ENCODE measurements around the gene BRI3.
"Not testable (repeated sequence)": the region's sequence is repeated elsewhere in the genome, so short reads cannot be mapped to it uniquely, and the experiment has no call there.

The BRI3 gene

DNA sequence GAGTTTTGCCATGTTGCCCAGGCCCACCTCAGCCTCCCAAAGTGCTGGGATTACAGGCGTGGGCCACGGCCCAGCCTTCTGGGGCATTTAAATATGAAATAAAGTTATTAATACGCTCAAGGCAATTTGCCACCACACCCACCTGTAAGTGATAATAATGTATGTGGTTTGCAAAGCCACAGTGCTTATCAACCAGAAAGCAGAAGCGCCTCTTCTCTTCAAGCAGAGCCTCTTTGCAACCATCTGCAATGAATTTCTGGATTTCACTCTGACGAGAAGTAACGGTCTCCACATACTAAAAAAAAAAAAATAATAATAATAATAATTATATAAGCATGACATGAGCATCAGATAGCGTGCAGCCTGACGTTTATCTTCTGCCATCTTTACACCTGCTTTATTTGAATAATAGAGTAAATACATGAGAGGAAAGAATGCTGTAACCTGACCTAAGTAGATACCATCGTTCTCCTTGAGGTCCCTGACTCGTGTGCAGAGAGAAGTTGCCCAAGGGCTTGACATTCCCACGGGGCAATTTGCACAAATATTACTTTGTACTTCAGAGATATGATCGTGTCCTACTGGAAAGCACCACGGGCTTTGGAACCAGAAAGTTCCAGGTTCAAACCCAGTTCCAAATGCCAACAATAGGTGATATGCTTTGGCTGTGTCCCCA, 34.0 kb downstream of the BRI3 start:
- DNase-seq (ENCODE audit: low read depth): no peak

DNA sequence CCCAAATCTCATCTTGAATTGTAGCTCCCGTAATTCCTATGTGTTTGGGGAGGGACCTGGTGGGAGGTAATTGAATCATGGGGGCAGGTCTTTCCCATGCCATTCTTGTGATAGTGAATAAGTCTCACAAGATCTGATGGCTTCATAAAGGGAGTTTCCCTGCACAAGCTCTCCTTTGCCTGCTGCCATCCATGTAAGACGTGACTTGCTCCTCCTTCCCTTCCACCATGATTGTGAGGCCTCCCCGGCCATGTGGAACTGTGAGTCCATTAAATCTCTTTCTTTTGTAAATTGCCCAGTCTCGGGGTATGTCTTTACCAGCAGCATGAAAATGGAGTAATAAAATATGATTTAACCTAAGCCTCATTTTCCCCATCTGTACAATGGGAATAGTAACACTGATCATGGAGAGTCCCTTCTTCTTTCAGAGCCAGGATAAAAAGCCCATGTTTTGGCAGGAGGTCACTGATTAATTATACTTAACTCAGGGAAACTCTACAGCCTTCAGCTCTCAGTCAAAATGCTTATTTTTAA, 34.6 kb downstream of the BRI3 start:
- DNase-seq (ENCODE audit: low read depth): not testable (repeated sequence)

DNA sequence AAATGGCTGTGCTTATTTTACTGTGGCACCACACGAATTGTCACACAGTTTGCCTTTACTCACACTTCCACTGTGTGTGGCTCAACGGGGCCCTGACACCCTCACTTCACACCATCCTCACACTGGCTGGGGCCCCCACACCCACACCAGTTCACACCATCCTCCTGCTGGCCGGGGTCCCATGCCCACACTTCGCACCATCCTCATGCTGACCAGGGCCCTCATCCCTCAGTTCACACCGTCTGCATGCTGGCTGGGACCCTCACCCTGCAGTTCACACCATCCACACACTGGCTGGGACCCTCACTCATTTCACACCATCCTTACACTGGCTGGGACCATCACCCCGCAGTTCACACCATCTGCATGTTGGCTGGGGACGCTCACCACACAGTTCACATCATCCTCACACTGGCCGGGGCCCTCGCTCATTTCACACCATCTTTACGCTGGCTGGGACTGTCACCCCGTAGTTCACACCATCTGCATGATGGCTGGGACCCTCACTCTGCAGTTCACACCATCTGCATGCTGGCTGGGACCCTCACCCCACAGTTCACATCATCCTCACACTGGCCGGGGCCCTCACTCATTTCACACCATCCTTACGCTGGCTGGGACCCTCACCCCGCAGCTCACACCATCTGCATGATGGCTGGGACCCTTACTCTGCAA, 36.0 kb downstream of the BRI3 start:
- no peak for DNase-seq (ENCODE audit: low read depth)

DNA sequence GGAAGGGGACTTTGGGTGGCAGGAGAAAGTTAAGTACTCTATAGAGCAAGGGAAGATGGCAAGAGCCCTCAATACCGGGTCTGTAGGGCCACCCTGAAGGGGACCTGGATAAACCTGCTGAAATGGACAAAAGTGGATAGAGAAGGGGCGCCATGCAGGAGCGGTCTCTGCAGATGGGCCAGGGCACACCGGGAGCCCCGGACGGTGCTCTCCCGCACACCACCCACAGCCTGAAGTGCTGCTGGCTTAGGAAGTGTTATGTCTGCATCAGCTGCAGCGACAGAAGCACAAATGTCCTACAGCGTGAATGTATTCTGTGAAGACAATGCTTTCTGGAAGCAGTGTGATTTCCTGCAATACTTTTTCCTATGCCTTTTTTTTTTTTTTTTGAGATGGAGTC, 37.7 kb downstream of the BRI3 start:
- DNase-seq (ENCODE audit: low read depth): no peak

DNA sequence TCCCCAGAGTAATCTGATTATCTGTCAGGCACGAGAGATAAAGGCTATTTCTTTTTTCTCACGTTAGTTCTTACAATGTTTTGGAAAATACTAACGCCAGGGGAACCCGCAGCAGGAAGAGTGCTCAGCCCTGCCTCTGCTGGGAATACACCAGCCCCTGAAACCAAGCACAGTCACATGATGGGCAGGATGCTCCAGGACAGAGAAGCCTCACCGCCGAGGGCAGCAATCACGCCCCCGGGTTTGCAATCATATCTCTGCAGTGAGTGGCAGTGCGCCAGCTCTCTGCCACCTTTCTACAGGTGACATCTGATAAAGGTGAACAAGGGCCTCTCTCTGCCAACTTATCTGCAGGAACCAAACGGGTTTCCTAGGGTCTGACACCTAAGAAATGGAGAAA, 39.8 kb downstream of the BRI3 start:
- no peak for DNase-seq (ENCODE audit: low read depth)

DNA sequence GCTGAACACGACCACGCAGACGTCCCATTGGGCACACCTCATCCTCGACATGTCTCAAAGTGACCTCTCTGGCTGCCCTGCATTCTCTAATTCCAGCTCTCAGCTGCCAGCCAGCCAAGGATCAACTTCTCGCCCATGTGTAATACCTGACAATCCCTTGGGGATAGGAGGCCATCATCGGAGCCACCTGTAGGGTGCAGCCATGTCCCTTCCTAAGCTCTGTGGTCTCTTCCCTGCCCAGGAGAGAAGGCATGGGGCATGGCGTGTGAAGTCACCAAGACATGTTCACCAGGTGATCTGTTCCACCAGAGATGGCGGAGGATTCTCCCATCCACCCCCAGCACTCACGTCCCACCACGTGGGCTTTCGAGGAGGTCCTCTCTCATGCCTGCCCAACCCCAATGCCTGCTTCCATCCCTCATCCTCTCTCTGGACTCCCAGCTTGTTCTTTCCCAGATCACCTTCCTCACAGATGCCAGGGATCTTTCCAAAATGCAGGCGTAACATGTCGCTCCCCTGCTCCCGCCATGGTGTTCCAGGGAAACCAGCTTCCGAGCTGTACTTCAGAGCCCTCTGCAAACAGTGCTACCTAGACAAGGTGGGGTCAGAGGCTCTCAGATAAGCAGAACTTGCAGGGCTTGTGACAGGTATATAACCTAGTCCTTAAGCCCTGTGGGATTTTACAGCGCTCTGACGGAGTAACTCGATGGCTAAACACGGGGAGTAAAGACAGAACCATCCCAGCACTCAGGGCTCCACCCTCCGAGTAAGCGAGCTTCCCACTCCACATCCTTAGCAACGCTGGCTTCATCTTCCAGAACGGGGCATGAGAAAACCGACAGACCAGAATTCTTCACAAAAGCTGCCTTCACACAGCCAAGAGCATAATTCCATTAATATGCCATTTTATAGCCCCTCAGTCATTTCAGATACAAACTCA, 41.1 kb downstream of the BRI3 start:
- no peak for DNase-seq (ENCODE audit: low read depth)

DNA sequence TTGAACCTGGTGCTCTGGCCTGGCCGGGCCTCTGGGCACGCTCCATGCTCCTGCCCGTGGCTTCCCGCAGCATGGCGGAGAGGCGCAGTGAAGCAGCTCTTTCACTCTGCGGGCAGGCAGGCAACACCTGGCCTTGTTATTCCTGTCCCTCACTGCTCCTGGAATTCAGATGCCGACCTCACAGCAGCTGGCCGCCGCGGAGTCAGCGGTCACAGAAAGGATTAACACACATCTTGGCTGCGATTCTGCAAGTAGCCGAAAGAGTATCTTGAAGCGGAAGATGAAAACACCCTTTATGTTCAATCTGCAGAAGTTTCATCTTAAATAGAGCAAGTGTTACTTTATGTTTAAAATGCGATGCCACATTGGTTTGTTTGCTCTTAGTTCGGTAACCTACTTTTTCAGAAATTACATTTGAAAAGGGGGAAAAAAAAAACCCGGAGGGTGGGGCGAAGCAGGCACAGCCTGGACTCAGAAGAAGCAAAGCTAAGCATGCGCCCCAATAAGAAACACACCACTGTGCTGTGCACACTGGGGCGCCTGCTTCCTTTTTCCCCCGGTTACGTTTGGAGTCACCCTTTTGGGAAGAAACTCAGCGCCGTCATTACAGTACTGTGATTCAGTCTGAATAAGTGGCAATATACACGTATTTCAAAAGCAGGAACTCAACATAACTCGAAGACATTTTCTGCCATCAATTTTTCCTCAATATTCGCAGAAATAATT, 42.3 kb downstream of the BRI3 start:
- DNase-seq (ENCODE audit: low read depth): no peak

DNA sequence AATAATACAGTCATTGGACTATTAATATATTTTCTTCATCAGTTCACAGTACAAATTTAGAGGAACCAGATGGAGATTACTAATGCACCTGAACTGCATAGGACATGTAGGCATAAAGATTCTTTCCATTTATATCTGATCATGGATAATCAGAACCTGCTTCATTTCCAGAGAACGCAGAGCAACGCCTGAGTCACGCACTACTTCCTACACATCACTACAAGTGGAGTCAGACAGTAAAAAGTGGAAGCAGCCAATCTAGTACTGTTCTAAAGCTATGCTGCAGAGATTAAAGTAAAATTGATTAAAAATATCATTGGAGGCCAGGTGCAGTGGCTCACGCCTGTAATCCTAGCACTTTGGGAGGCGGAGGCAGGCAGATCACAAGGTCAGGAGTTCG, 43.3 kb downstream of the BRI3 start:
- no peak for DNase-seq (ENCODE audit: low read depth)

DNA sequence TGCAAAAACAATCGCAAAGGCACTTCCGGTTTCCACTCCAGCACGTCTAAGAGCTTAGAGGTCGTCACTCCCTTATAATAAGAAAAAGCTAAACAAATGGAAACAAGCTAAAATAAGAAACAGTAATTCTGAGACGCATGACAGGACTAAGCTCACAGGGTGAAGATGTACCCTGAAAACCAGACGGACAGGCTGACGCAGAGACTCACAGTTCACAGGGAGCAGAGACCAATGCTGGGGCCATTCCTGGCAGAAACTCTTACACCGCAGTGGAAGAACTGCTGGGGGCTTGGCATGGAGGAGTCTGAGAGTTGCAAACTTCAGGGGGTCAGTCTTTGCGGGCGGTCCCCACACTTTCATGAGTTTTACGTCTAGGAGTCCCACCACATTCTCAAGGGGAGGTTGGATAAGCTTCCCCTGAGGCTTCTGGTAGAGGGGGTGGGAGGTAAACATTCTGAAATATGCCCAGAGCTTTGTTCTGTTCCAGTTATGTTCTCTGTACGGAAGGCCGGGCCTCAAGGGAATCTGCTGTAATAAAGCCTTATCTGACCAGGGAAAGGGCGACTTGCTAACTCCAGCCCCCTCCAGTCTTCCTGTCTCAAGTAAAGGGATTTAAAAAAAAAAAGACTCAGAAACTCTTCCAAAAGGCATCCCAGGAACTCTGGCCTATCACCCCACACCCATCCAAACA, 47.8 kb downstream of the BRI3 start:
- no peak for DNase-seq (ENCODE audit: low read depth)

DNA sequence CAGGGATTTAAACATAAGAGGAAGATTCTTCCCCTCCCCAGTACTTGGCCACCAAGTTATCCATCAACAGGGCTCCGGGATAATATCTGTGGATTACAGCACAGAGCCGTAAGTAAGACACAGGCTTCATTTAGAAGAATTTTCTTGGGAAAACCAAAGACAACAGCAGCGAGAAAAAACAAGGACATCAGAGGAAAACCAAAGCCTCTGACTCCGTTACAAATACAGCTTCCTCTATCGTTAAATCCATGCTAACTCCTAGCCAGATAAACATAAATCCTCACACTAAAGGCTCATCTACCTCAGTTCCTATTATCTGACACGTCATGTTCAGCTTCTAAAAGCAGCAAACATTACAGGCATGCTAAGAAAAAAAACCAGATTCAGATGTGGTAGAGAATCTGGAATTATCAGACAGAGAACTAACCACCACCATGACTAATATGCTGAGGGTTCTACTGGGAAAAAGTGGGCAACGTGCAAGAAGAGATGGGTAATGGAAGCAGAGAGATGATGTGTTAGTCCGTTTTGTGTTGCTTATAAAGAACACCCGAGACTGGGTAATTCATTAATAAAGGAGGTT, 48.4 kb downstream of the BRI3 start:
- no peak for DNase-seq (ENCODE audit: low read depth)

DNA sequence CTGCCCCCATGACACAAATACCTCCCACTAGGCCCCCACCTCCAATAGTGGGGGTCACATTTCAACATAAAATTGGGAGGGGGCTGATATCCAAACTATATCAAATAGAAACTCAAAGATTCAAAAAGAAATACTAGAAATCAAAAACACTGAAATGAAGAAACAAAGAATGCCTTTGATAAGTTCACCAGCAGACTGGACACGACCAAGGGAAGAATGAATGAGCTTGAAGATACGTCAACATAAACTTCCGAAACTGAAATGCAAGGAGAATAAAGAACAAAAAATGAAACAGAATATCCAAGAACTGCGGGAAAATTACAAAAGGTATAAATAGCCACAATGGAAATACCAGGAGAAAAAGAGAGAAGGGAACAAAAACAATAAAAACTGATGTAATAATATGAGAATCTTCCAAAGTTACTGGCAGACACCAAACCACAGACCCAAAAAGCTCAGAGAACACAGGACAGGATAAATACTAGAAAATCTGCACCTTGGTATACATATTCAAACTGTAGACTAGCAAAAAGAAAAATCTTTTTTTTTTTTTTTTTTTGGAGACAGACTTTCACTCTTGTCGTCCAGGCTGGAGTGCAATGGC, 49.5 kb downstream of the BRI3 start:
- DNase-seq (ENCODE audit: low read depth): no peak

DNA sequence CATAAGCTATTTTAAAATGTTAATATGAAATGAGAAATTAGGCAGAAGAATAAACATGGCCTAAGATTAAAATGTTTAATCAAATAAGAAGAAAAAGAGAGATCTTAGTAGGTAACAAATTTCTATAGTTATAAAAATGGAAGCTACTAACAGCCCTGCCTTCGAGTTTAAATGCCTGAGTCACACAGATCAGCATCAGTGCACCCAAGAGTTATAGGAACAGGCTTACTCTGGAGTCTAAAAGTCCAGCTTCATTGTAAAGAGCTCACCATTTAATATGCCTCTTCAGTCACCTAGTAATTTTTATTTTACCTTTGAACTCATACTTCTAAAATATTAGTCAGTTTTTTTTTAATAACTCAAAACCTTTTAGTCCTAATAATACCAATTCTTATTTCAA, 52.6 kb downstream of the BRI3 start:
- DNase-seq (ENCODE audit: low read depth): no peak

DNA sequence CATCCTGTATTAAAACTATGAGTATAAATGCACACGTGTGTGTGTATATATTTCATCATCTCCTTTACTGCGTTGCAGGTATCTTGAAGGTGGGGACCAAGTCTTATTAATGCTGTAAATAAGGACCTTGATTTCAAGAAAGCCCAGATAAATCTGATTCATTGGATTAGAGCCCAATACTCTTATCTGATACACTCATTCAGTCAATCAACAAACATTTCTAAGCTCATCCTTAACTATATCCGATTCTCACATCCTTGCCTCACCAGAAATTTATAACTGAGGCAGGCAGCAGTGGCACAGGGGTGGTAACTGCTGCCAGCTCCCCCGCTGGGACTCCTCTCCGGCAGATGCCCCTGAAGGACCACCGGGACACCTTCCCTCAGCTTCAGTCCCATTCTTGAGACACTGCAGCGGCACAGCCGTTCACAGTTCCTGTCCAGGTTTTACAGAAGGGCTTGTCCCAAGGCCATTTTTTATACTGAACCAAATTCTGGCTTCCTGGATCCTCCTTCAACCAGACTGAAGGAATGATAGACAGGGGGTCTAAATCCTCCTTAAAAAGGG, 54.0 kb downstream of the BRI3 start:
- no peak for DNase-seq (ENCODE audit: low read depth)

DNA sequence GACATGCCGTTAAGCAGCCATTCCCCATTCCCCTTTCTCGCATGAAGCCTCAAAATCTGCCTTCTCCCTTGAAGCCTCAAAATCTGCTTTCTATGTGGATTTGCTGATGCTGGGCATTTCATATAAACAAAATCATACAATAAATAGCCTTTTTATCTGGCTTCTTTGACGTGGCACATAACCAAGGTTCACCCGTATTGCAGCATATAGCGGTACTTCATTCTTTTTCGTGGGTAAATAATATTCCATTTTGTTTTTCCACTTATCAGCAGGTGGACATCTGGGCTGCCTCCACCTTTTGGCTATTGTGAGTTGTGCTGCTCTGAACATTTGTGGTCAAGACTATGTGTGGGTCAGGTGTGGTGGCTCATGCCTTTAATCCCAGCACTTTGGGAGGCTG, 57.0 kb downstream of the BRI3 start:
- DNase-seq (ENCODE audit: low read depth): no peak

DNA sequence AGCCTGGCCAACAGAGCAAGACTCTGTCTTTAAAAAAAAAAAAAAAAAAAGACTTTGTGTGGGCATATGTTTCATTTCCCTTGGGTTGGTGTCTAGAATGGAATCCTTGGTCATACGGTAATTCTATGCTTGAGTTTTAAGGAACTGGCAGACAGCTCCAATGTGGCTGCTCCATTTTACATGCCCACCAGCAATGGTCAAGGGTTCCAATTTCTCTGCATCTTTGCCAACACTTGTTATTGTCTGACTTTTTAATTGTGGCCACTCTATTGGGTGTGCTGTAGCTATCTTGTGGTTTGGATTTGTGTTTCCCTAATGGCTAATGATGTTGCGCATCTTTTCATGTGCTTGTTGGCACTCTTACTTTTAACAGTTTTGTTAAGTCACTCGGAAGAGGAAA, 57.6 kb downstream of the BRI3 start:
- no peak for DNase-seq (ENCODE audit: low read depth)

DNA sequence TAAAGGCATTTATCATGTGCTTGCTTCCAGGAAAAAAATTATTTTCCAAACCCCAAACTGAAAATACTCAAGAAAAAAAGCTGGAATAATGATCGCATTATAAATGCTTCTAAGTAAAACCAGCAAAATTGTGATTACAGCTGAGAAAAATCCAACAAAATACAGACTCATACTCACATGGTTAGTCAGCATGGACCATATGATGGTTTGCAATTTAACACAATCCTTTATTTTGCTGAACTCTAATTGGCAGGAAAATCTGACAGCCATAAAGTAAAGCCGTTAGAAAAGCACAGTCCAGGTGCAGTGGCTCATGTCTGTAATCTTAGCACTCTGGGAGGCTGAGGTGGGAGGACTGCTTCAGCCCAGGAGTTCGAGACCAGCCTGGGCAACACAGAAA, 59.6 kb downstream of the BRI3 start:
- DNase-seq (ENCODE audit: low read depth): no peak

Data from activated T-helper 9 cell treated with anti-CD3 and anti-CD28 coated beads, Interleukin-2, amount 50 U/mL, for 16 hours (primary cell).